ENCODE data around the gene APOBEC3B. TPM values are rescaled to one million over a fixed set of nuclear protein-coding genes. Genes with fewer than 3 reads are reported as not detected.

APOBEC3B gene
- total and polyA plus RNA-seq, 2 experiments from 2014 or later: 4.1 to 10.6 TPM

DNA sequence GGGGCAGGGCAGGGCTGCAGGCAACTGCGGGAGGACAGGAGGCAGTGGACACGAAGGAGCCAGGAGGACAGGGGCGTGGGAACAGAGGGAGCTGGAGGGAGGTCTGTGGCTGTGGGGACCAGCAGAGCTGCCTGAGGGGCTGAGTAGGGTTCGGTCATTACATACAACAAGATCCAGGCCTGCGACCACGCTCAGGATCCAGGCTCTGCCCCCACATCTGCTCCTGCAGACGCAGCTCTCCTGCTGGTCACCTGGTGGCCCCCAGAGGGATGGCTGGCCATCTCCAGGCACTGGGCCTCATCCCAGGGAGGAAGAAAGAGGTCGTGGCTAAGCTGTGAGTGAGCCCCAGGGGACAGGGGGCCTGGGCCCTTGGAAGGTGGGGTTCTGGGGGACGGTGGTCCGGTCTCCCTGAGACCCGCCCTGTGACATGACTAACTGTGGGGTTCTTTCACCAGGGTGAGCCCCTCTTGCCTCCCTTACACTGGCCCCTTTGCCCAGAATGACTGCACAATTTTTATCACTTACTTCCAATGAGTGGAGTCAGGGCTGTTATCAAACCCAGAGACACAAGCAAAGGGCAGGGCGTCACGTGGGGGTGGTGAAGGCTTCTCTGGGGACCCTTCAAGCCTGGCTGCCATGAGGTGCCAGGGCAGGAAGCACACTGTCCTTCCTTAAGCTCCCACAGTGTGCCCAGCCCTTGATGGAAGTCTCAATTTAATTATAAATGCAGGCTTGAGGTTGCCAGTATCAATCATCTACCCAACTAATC lies 31.4 kb upstream of the APOBEC3B start:
- H4K20me1 ChIP-seq (ENCODE audit: insufficient read depth): no peaks in the 10 kb centered on the region
- no peaks in the 10 kb centered on the region for H3F3A ChIP-seq (ENCODE audit: insufficient read depth)
- H3K9me3 ChIP-seq (ENCODE audit: low read depth): no peaks in the 10 kb centered on the region
- H2AFZ ChIP-seq: no peak overlapping the region
- no peaks in the 10 kb centered on the region for H3K9me2 ChIP-seq (ENCODE audit: insufficient read depth)
- WGBS, 2 experiments (ENCODE audit: low coverage in 1 of 2, low lambda C conversion rate in 2 of 2, missing lambda C conversion rate in 2 of 2): 38 to 47% methylated on average over 11 to 13 of the region's 13 CpGs
- DNase-seq: no peak
- no peak for TF ChIP-seq EZH2phosphoT487 (IDR thresholded peaks at IDR 0.05; ENCODE audit: insufficient read depth, low read depth)
- no peak for TF ChIP-seq EZH2 (IDR thresholded peaks at IDR 0.05; ENCODE audit: insufficient read depth, poor library complexity, severe bottlenecking)
- H3K27me3 ChIP-seq (replicated peaks; ENCODE audit: insufficient read depth): peaks cover 61% of the 10 kb centered on the region
- H3K9ac ChIP-seq: no peak overlapping the region
- in situ Hi-C loops (cut with MboI): no loop called here
- H3K4me2 ChIP-seq (ENCODE audit: unreplicated experiment): no peak overlapping the region
- H3K27ac ChIP-seq: no peak overlapping the region
- H3K4me1 ChIP-seq (ENCODE audit: insufficient read depth): no peaks in the 10 kb centered on the region
- H3K4me3 ChIP-seq: no peak overlapping the region
- H3K79me2 ChIP-seq (ENCODE audit: insufficient read depth): no peaks in the 10 kb centered on the region
- H3K36me3 ChIP-seq (ENCODE audit: low read depth): no peaks in the 10 kb centered on the region

GRCh38 chr22:38951734-38952133 lies 30.4 kb upstream of the APOBEC3B start:
- WGBS, 2 experiments (ENCODE audit: low coverage in 1 of 2, low lambda C conversion rate in 2 of 2, missing lambda C conversion rate in 2 of 2): 41 to 45% methylated on average over 2 of the region's 2 CpGs

GRCh38 chr22:38952281-38952993 lies 29.7 kb upstream of the APOBEC3B start:
- H3K9me2 ChIP-seq (ENCODE audit: insufficient read depth): no peaks in the 10 kb centered on the region
- no peaks in the 10 kb centered on the region for H3K9me3 ChIP-seq (ENCODE audit: low read depth)
- H2AFZ ChIP-seq: no peak overlapping the region
- 56 to 59% methylated on average over 12 of the region's 12 CpGs for WGBS, 2 experiments (ENCODE audit: low coverage in 1 of 2, low lambda C conversion rate in 2 of 2, missing lambda C conversion rate in 2 of 2)
- DNase-seq: no peak
- TF ChIP-seq EZH2phosphoT487 (IDR thresholded peaks at IDR 0.05; ENCODE audit: insufficient read depth, low read depth) (no peak), EZH2 (IDR thresholded peaks at IDR 0.05; ENCODE audit: insufficient read depth, poor library complexity, severe bottlenecking) (no peak)
- H3K27me3 ChIP-seq (replicated peaks; ENCODE audit: insufficient read depth): peaks cover 44% of the 10 kb centered on the region
- H3K27ac ChIP-seq: no peak overlapping the region
- no peaks in the 10 kb centered on the region for H3K36me3 ChIP-seq (ENCODE audit: low read depth)
- no peak overlapping the region for H3K4me2 ChIP-seq (ENCODE audit: unreplicated experiment)
- no peaks in the 10 kb centered on the region for H3F3A ChIP-seq (ENCODE audit: insufficient read depth)
- no peak overlapping the region for H3K9ac ChIP-seq
- H3K4me1 ChIP-seq (ENCODE audit: insufficient read depth): no peaks in the 10 kb centered on the region
- in situ Hi-C loops (cut with MboI): no loop called here
- no peaks in the 10 kb centered on the region for H4K20me1 ChIP-seq (ENCODE audit: insufficient read depth)
- no peaks in the 10 kb centered on the region for H3K79me2 ChIP-seq (ENCODE audit: insufficient read depth)
- H3K4me3 ChIP-seq: no peak overlapping the region

More at GRCh38 chr22:38951734-38952133, 30.4 kb upstream of the APOBEC3B start:
- Histone ChIP-seq H3K27me3 (replicated peaks; ENCODE audit: insufficient read depth) (peaks cover 51% of the 10 kb centered on the region), H2AFZ (no peak overlapping the region), H3K9ac (no peak overlapping the region), H3F3A (ENCODE audit: insufficient read depth) (no peaks in the 10 kb centered on the region), H4K20me1 (ENCODE audit: insufficient read depth) (no peaks in the 10 kb centered on the region), H3K27ac (no peak overlapping the region), H3K4me1 (ENCODE audit: insufficient read depth) (no peaks in the 10 kb centered on the region), H3K4me3 (no peak overlapping the region), H3K9me3 (ENCODE audit: low read depth) (no peaks in the 10 kb centered on the region), H3K9me2 (ENCODE audit: insufficient read depth) (no peaks in the 10 kb centered on the region), H3K4me2 (ENCODE audit: unreplicated experiment) (no peak overlapping the region), H3K36me3 (ENCODE audit: low read depth) (no peaks in the 10 kb centered on the region), H3K79me2 (ENCODE audit: insufficient read depth) (no peaks in the 10 kb centered on the region)
- DNase-seq: no peak
- TF ChIP-seq EZH2 (IDR thresholded peaks at IDR 0.05; ENCODE audit: insufficient read depth, poor library complexity, severe bottlenecking) (no peak), EZH2phosphoT487 (IDR thresholded peaks at IDR 0.05; ENCODE audit: insufficient read depth, low read depth) (no peak)
- in situ Hi-C loops (cut with MboI): no loop called here

- Histone ChIP-seq H3K79me2 (ENCODE audit: insufficient read depth) (no peaks in the 10 kb centered on the region), H3K36me3 (ENCODE audit: low read depth) (no peaks in the 10 kb centered on the region), H2AFZ (no peak overlapping the region), H4K20me1 (ENCODE audit: insufficient read depth) (no peaks in the 10 kb centered on the region), H3K4me2 (ENCODE audit: unreplicated experiment) (no peak overlapping the region), H3K4me3 (no peak overlapping the region), H3K9me2 (ENCODE audit: insufficient read depth) (no peaks in the 10 kb centered on the region), H3K9ac (no peak overlapping the region), H3K9me3 (ENCODE audit: low read depth) (no peaks in the 10 kb centered on the region), H3K27ac (no peak overlapping the region), H3F3A (ENCODE audit: insufficient read depth) (no peaks in the 10 kb centered on the region), H3K4me1 (ENCODE audit: insufficient read depth) (no peaks in the 10 kb centered on the region), H3K27me3 (replicated peaks; ENCODE audit: insufficient read depth) (peaks cover 46% of the 10 kb centered on the region)
- DNase-seq: no peak
- no peak for TF ChIP-seq EZH2phosphoT487 (IDR thresholded peaks at IDR 0.05; ENCODE audit: insufficient read depth, low read depth)
- no peak for TF ChIP-seq EZH2 (IDR thresholded peaks at IDR 0.05; ENCODE audit: insufficient read depth, poor library complexity, severe bottlenecking)
- in situ Hi-C loops (cut with MboI): no loop called here
- WGBS, 2 experiments (ENCODE audit: low coverage in 1 of 2, low lambda C conversion rate in 2 of 2, missing lambda C conversion rate in 2 of 2): 58 to 70% methylated on average over 6 of the region's 8 CpGs
Measured at GRCh38 chr22:38953091-38953490, 29.1 kb upstream of the APOBEC3B start.

Measured in GM23248 (cell line).